HEK293 (cell line): ENCODE data around the gene RFPL1.

ENCODE experiments used
- CTCF ChIA-PET: fragments of 350-600 bp; formaldehyde crosslinking; extraction: SDS; loops from one replicate; lab custom pipeline; 2021; ENCODE audit warnings: antibody characterized with exemption; lab: Yijun Ruan, JAX
- POLR2A ChIA-PET: fragments of 300-600 bp; formaldehyde crosslinking; extraction: SDS; loops from one replicate; lab custom pipeline; 2020; ENCODE audit warnings: antibody characterized with exemption, inconsistent platforms; lab: Yijun Ruan, JAX
- H3K27ac ChIP-seq: fragments of 200-500 bp; sonication (Bioruptor generic); 2 replicates; pipeline ENCODE4 v1.5.1; 2014; ENCODE audit warnings: low read depth, low read length, control low read depth, inconsistent platforms; ENCODE audit errors: extremely low read depth
- H3K36me3 ChIP-seq, 2 experiments: fragments of 200-500 bp in 1 of 2; sonication (Bioruptor generic) in 1 of 2; 1 replicate in 1 of 2; 2 replicates in 1 of 2; pipeline ENCODE4 v1.5.1; 2014 to 2017; ENCODE audit warnings: inconsistent platforms in 2 of 2, low read length in 2 of 2; ENCODE audit not compliant: control insufficient read depth in 2 of 2, insufficient read depth in 1 of 2
- H3K4me1 ChIP-seq: fragments of 200-500 bp; sonication (Bioruptor generic); 2 replicates; pipeline ENCODE4 v1.5.1; 2014; ENCODE audit warnings: mild to moderate bottlenecking, low read length, inconsistent platforms; ENCODE audit not compliant: control insufficient read depth, insufficient read depth
- H3K4me3 ChIP-seq: 2 replicates; pipeline ENCODE4 v1.5.1; 2011; ENCODE audit warnings: low read depth, mild to moderate bottlenecking, control low read depth, low read length, moderate library complexity
- H3K9me3 ChIP-seq: fragments of 200-500 bp; sonication (Bioruptor generic); 2 replicates; pipeline ENCODE4 v1.5.1; 2014; ENCODE audit warnings: low read depth, low read length, inconsistent platforms; ENCODE audit not compliant: control insufficient read depth, insufficient read depth
- PRDM1 ChIP-seq: fragments of 450-650 bp; formaldehyde crosslinking; IDR thresholded peaks from 2 replicates; pipeline ENCODE4; 2016; ENCODE audit warnings: missing biosample characterization, missing genetic modification characterization
- SCRT1 ChIP-seq: fragments of 450-650 bp; formaldehyde crosslinking; IDR thresholded peaks from 2 replicates; pipeline ENCODE4 v1.5.1; 2016; ENCODE audit warnings: missing biosample characterization, missing genetic modification characterization, borderline replicate concordance
- SP7 ChIP-seq: fragments of 450-650 bp; formaldehyde crosslinking; IDR thresholded peaks from 2 replicates; pipeline ENCODE4 v1.5.1; 2016; ENCODE audit warnings: missing biosample characterization, missing genetic modification characterization
- ZBTB48 ChIP-seq: fragments of 450-650 bp; formaldehyde crosslinking; IDR thresholded peaks from 2 replicates; pipeline ENCODE4 v1.5.1; 2016; ENCODE audit warnings: missing biosample characterization, missing genetic modification characterization
- ZNF184 ChIP-seq: fragments of 450-650 bp; IDR thresholded peaks from 2 replicates; pipeline ENCODE4 v1.5.1; 2018; ENCODE audit warnings: missing biosample characterization, mild to moderate bottlenecking, missing genetic modification characterization
- ZNF426 ChIP-seq: fragments of 450-650 bp; formaldehyde crosslinking; IDR thresholded peaks from 2 replicates; pipeline ENCODE4 v1.5.1; 2017; ENCODE audit warnings: missing biosample characterization, missing genetic modification characterization, mild to moderate bottlenecking, inconsistent platforms, moderate library complexity
- ZNF521 ChIP-seq: fragments of 450-650 bp; formaldehyde crosslinking; IDR thresholded peaks from 2 replicates; pipeline ENCODE4 v1.5.1; 2017; ENCODE audit warnings: missing biosample characterization, mild to moderate bottlenecking, missing genetic modification characterization
- ZNF596 ChIP-seq: fragments of 450-650 bp; IDR thresholded peaks from 2 replicates; pipeline ENCODE4 v1.5.0; 2018; ENCODE audit warnings: missing biosample characterization, mild to moderate bottlenecking, missing genetic modification characterization, moderate library complexity
- ZNF624 ChIP-seq: fragments of 450-650 bp; formaldehyde crosslinking; IDR thresholded peaks from 2 replicates; pipeline ENCODE4 v1.5.1; 2017; ENCODE audit warnings: missing biosample characterization, missing genetic modification characterization
- ZNF707 ChIP-seq: fragments of 450-650 bp; formaldehyde crosslinking; IDR thresholded peaks from 2 replicates; pipeline ENCODE4 v1.5.1; 2016; ENCODE audit warnings: missing biosample characterization, missing genetic modification characterization
- ZNF776 ChIP-seq: fragments of 450-650 bp; formaldehyde crosslinking; IDR thresholded peaks from 2 replicates; pipeline ENCODE4 v1.5.0; 2017; ENCODE audit warnings: missing biosample characterization, missing genetic modification characterization, borderline replicate concordance
- ZNF830 ChIP-seq: fragments of 450-650 bp; IDR thresholded peaks from 2 replicates; pipeline ENCODE4 v1.5.0; 2018; ENCODE audit warnings: missing biosample characterization, missing genetic modification characterization, low read depth, mild to moderate bottlenecking, moderate library complexity
- TF ChIP-seq, protein P1 (sequence below): fragments of 450-650 bp; formaldehyde crosslinking; conservative IDR thresholded peaks from 2 replicates; pipeline ENCODE4 v1.5.1; 2016; ENCODE audit warnings: low read depth, missing biosample characterization, missing genetic modification characterization
- TF ChIP-seq, protein P2 (sequence below): fragments of 450-650 bp; formaldehyde crosslinking; IDR thresholded peaks from 2 replicates; pipeline ENCODE4 v1.5.1; 2016; ENCODE audit warnings: missing biosample characterization, missing genetic modification characterization
- TF ChIP-seq, protein P3 (sequence below): fragments of 450-650 bp; formaldehyde crosslinking; conservative IDR thresholded peaks from 2 replicates; pipeline ENCODE4 v1.5.1; 2016; ENCODE audit warnings: low read depth, missing biosample characterization, missing genetic modification characterization
- TF ChIP-seq, protein P4 (sequence below): fragments of 450-650 bp; formaldehyde crosslinking; IDR thresholded peaks from 2 replicates; pipeline ENCODE4 v1.5.0; 2017; ENCODE audit warnings: missing biosample characterization, missing genetic modification characterization, borderline replicate concordance
- TF ChIP-seq, protein P5 (sequence below): fragments of 450-650 bp; formaldehyde crosslinking; IDR thresholded peaks from 2 replicates; pipeline ENCODE4 v1.5.1; 2016; ENCODE audit warnings: missing biosample characterization, missing genetic modification characterization, low read depth

Gene RFPL1

DNA sequence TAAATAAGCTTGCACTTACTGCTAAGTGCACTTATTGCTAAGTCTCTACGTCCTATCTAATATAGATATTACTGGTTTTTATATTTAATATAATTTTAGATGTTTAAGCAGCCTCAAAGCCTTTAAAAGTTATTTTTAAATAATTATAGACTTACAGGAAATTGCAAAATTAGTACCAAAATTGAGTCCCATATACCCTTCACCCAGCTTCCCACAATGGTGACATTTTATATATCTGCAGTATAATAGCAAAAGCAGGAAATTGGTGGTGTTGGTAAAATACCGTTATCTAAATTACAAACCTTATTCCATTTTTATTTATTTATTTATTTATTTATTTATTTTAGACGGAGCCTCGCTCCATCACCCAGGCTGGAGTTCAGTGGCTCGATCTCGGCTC, 48.1 kb upstream of the RFPL1 start (continued):
- TF ChIP-seq ZNF776 (tag by site-specific recombination): no peak
- no peak for TF ChIP-seq ZBTB48 (tag by site-specific recombination)
- peak; percentile 43 for TF ChIP-seq ZNF426 (tag by site-specific recombination)
- no peak for TF ChIP-seq SP7 (tag by site-specific recombination)
- no peak for TF ChIP-seq ZNF707
- TF ChIP-seq, protein P1, sequence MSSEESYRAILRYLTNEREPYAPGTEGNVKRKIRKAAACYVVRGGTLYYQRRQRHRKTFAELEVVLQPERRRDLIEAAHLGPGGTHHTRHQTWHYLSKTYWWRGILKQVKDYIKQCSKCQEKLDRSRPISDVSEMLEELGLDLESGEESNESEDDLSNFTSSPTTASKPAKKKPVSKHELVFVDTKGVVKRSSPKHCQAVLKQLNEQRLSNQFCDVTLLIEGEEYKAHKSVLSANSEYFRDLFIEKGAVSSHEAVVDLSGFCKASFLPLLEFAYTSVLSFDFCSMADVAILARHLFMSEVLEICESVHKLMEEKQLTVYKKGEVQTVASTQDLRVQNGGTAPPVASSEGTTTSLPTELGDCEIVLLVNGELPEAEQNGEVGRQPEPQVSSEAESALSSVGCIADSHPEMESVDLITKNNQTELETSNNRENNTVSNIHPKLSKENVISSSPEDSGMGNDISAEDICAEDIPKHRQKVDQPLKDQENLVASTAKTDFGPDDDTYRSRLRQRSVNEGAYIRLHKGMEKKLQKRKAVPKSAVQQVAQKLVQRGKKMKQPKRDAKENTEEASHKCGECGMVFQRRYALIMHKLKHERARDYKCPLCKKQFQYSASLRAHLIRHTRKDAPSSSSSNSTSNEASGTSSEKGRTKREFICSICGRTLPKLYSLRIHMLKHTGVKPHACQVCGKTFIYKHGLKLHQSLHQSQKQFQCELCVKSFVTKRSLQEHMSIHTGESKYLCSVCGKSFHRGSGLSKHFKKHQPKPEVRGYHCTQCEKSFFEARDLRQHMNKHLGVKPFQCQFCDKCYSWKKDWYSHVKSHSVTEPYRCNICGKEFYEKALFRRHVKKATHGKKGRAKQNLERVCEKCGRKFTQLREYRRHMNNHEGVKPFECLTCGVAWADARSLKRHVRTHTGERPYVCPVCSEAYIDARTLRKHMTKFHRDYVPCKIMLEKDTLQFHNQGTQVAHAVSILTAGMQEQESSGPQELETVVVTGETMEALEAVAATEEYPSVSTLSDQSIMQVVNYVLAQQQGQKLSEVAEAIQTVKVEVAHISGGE (tag by site-specific recombination): 0 out of 2 replicates have a peak, but pooled peaks have one; percentile 22
- TF ChIP-seq, protein P2, sequence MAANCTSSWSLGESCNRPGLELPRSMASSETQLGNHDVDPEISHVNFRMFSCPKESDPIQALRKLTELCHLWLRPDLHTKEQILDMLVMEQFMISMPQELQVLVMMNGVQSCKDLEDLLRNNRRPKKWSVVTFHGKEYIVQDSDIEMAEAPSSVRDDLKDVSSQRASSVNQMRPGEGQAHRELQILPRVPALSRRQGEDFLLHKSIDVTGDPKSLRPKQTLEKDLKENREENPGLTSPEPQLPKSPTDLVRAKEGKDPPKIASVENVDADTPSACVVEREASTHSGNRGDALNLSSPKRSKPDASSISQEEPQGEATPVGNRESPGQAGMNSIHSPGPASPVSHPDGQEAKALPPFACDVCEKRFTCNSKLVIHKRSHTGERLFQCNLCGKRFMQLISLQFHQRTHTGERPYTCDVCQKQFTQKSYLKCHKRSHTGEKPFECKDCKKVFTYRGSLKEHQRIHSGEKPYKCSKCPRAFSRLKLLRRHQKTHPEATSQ: no peak
- TF ChIP-seq, protein P3, sequence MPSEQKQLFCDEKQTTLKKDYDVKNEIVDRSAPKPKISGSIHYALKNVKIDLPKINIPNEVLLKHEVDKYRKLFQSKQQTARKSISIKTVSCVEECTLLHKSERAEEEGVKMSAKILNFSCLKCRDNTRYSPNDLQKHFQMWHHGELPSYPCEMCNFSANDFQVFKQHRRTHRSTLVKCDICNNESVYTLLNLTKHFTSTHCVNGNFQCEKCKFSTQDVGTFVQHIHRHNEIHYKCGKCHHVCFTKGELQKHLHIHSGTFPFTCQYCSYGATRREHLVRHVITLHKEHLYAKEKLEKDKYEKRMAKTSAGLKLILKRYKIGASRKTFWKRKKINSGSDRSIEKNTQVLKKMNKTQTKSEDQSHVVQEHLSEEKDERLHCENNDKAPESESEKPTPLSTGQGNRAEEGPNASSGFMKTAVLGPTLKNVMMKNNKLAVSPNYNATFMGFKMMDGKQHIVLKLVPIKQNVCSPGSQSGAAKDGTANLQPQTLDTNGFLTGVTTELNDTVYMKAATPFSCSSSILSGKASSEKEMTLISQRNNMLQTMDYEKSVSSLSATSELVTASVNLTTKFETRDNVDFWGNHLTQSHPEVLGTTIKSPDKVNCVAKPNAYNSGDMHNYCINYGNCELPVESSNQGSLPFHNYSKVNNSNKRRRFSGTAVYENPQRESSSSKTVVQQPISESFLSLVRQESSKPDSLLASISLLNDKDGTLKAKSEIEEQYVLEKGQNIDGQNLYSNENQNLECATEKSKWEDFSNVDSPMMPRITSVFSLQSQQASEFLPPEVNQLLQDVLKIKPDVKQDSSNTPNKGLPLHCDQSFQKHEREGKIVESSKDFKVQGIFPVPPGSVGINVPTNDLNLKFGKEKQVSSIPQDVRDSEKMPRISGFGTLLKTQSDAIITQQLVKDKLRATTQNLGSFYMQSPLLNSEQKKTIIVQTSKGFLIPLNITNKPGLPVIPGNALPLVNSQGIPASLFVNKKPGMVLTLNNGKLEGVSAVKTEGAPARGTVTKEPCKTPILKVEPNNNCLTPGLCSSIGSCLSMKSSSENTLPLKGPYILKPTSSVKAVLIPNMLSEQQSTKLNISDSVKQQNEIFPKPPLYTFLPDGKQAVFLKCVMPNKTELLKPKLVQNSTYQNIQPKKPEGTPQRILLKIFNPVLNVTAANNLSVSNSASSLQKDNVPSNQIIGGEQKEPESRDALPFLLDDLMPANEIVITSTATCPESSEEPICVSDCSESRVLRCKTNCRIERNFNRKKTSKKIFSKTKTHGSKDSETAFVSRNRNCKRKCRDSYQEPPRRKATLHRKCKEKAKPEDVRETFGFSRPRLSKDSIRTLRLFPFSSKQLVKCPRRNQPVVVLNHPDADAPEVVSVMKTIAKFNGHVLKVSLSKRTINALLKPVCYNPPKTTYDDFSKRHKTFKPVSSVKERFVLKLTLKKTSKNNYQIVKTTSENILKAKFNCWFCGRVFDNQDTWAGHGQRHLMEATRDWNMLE (tag by site-specific recombination): peak; percentile 45; the same call in 1 of the 2 replicates
- TF ChIP-seq, protein P4, sequence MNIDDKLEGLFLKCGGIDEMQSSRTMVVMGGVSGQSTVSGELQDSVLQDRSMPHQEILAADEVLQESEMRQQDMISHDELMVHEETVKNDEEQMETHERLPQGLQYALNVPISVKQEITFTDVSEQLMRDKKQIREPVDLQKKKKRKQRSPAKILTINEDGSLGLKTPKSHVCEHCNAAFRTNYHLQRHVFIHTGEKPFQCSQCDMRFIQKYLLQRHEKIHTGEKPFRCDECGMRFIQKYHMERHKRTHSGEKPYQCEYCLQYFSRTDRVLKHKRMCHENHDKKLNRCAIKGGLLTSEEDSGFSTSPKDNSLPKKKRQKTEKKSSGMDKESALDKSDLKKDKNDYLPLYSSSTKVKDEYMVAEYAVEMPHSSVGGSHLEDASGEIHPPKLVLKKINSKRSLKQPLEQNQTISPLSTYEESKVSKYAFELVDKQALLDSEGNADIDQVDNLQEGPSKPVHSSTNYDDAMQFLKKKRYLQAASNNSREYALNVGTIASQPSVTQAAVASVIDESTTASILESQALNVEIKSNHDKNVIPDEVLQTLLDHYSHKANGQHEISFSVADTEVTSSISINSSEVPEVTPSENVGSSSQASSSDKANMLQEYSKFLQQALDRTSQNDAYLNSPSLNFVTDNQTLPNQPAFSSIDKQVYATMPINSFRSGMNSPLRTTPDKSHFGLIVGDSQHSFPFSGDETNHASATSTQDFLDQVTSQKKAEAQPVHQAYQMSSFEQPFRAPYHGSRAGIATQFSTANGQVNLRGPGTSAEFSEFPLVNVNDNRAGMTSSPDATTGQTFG (tag by site-specific recombination): no peak
- no peak for TF ChIP-seq PRDM1 (tag by site-specific recombination)
- TF ChIP-seq ZNF830: no peak
- no peak for TF ChIP-seq ZNF624
- TF ChIP-seq, all 188 proteins: peak for 8

DNA sequence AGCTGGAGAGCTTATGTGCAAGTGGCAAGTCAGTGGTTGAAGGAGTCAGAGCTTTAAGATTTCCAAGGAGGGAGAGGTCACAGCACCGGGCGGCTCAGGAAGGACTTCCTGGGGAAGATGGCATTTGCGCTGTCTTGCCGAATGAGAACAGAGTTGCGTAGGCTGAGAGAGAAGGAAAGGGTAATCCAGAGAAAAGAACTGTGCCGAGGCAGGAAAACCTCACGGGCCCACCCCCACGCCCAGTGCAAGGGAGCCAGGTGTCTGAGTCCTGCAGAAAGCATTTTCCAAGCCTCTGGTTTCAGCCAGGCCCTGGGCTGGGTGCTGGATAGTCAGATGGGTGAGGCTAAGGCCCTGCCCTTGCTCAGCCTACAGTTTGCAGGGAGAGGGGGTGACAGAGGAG, 46.8 kb upstream of the RFPL1 start:
- no peak overlapping the region for H3K4me3 ChIP-seq
- no peak overlapping the region for H3K27ac ChIP-seq
- H3K4me1 ChIP-seq: peaks cover 6% of the 10 kb centered on the region; the same call in 1 of the 2 replicates
- ChIA-PET CTCF (interaction anchor here (0.6 to 1.9 kb wide), 3 partner anchors 19 to 133 kb away, joined by 3 to 7 read pairs (median 3); no protein-coding TSS in a partner anchor), POLR2A (no interaction called here)
- TF ChIP-seq, protein P5, sequence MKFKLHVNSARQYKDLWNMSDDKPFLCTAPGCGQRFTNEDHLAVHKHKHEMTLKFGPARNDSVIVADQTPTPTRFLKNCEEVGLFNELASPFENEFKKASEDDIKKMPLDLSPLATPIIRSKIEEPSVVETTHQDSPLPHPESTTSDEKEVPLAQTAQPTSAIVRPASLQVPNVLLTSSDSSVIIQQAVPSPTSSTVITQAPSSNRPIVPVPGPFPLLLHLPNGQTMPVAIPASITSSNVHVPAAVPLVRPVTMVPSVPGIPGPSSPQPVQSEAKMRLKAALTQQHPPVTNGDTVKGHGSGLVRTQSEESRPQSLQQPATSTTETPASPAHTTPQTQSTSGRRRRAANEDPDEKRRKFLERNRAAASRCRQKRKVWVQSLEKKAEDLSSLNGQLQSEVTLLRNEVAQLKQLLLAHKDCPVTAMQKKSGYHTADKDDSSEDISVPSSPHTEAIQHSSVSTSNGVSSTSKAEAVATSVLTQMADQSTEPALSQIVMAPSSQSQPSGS (tag by site-specific recombination): no peak
- no peak for TF ChIP-seq ZNF596 (tag by site-specific recombination)
- no peak for TF ChIP-seq ZNF521
- no peak for TF ChIP-seq SCRT1 (tag by site-specific recombination)
- TF ChIP-seq ZNF184 (tag by site-specific recombination): no peak
- no peaks in the 10 kb centered on the region for H3K9me3 ChIP-seq
- peaks cover 0 to 4% of the 10 kb centered on the region in 2 experiments; a peak in 1 of 3 replicates for H3K36me3 ChIP-seq
